ENCODE results near the gene SSX3.
"Not testable (repeated sequence)": the region's sequence is repeated elsewhere in the genome, so short reads cannot be mapped to it uniquely, and the experiment has no call there.

Gene SSX3, protein sequence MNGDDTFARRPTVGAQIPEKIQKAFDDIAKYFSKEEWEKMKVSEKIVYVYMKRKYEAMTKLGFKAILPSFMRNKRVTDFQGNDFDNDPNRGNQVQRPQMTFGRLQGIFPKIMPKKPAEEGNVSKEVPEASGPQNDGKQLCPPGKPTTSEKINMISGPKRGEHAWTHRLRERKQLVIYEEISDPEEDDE

GRCh38 chrX:48356315-48357094 lies at the start of gene SSX3:
TSS of gene SSX3 (minus strand) at chrX:48356703. CDS start at chrX:48355249, 1,454 bp downstream.
- DNase-seq: not testable (repeated sequence)

GRCh38 chrX:48397825-48398224 lies 41.3 kb upstream of the SSX3 start:
- DNase-seq: not testable (repeated sequence)

GRCh38 chrX:48396931-48397330 lies 40.4 kb upstream of the SSX3 start:
- DNase-seq: not testable (repeated sequence)

GRCh38 chrX:48383239-48383638 lies 26.7 kb upstream of the SSX3 start, which contains the start of gene SSX4:
TSS of gene SSX4 (plus strand) at chrX:48383539. CDS start at chrX:48384054, 515 bp downstream.
- not testable (repeated sequence) for DNase-seq

GRCh38 chrX:48370408-48370807 lies 13.9 kb upstream of the SSX3 start:
- not testable (repeated sequence) for DNase-seq

- DNase-seq: not testable (repeated sequence)
Observed at GRCh38 chrX:48367717-48368408, 11.4 kb upstream of the SSX3 start.

DNA sequence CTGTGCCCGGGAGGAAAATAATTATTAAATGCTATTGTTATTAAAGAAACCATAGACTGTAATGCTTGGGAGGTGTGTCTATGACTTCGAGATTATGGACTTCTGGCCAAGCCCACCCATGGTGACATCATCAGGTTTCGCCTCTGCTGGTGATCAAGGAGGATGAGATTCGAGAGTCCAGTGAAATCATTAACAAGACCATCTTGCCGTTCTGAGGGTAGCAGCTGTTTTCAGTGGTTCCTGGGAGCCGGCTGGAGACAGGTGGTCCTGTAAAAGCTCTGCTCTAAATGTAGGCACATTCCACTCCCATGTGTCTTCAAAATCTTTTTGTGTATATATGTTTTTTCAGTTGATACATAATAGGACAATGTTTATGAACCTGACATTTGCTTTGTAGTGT lies 2.8 kb upstream of the SSX3 start:
- not testable (repeated sequence) for DNase-seq

DNA sequence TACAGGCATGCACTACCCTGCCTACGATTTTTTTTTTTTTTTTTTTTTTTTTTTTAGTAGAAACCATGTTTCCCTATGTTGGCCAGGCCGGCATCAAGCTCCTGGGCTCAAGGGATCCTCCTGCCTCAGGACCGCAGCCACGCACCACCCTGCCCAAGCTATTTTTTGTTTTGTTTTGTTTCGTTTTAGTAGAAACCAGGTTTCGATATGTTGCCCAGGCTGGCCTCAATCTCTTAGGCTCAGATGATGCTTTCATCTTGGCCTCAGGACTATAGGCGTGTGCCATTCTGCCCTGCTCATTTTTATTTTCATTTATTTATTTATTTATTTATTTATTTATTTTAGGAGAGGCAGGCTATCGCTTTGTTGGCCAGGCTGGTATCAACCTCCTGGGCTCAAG lies 1.2 kb upstream of the SSX3 start:
- no peak for DNase-seq

DNA sequence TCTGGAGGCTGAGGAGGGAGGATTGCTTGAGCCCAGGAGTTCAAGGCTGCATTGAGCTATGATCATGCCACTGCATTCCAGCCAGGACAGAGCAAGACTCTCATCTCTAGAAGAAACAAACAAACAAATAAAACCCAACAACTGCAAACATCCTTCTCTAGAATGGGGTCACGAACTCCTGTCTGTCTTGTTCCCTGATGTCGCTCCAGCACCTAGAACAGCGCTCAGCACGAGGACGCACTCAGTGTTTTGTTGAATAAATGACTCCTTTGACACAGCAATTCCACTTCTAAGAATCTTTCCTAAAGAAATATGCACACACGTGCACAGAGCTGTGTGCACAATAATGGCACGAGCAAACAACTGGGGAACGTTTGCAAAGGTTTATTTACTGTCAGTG lies 10.4 kb downstream of the SSX3 start:
- not testable (repeated sequence) for DNase-seq

- not testable (repeated sequence) for DNase-seq
Observed at GRCh38 chrX:48313996-48314395, 42.5 kb downstream of the SSX3 start.

DNA sequence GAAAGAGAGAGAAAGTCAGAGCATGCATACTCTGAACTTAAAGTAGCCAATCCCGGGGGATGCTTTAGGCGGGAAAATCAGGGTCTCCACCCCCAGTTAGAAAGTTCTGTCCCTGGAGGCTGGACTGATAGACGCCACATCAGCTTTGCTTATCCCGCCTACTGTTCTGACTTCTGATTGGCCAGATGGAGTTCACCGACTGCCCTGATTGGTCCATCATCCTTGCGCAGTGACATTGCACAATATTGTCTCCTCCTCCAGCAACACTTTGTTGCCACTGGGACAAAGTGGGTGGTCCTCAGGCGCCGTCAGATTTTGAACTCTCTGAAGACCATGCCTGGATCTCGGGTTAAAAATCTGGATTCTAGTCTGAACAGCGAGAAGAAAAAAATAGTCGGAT lies 50.3 kb downstream of the SSX3 start:
- DNase-seq: no peak

Measured in NCI-H2107 (cell line).